ENCODE measurements around the gene GLIPR1L1. TPM values are rescaled to one million over a fixed set of nuclear protein-coding genes. Genes with fewer than 3 reads are reported as not detected.

Gene GLIPR1L1
- total RNA-seq, 4 donors from 2014 or later, result not detected

- Histone ChIP-seq H3K27me3 (no peaks in the 10 kb centered on the region), H3K4me1 (no peaks in the 10 kb centered on the region), H3K36me3 (no peaks in the 10 kb centered on the region), H3K4me3 (no peak overlapping the region), H3K9me3 (no peaks in the 10 kb centered on the region), H3K27ac (no peak overlapping the region)
- ATAC-seq, result no peak
- no peak for DNase-seq
- TF ChIP-seq POLR2A (IDR thresholded peaks at IDR 0.05), result no peak
- TF ChIP-seq CTCF (IDR thresholded peaks at IDR 0.05 in 4 of 5, conservative IDR thresholded peaks at IDR 0.05 in 1 of 5), result no peak
- in situ Hi-C loops (cut with MboI; ENCODE audit: low sequenced_read_pairs in 4 of 4), result no loop called here
- intact Hi-C loops (cut with DNase I; ENCODE audit: low total_unique reads), result no loop called here
Measured at GRCh38 chr12:75350413-75350812, 15.9 kb downstream of the GLIPR1L1 start.

- in situ Hi-C loops (cut with MboI; ENCODE audit: low sequenced_read_pairs in 4 of 4) (no loop called here), intact Hi-C loops (cut with DNase I; ENCODE audit: low total_unique reads) (no loop called here)
- Histone ChIP-seq H3K27me3 (no peaks in the 10 kb centered on the region), H3K4me3 (no peak overlapping the region), H3K36me3 (no peaks in the 10 kb centered on the region), H3K9me3 (no peaks in the 10 kb centered on the region), H3K4me1 (no peaks in the 10 kb centered on the region), H3K27ac (no peak overlapping the region)
- DNase-seq, result no peak
- ATAC-seq, result no peak
- TF ChIP-seq CTCF (IDR thresholded peaks at IDR 0.05 in 4 of 5, conservative IDR thresholded peaks at IDR 0.05 in 1 of 5) (no peak), POLR2A (IDR thresholded peaks at IDR 0.05) (no peak)
Measured at GRCh38 chr12:75354011-75354410, 19.5 kb downstream of the GLIPR1L1 start.

GRCh38 chr12:75360920-75361319, 26.4 kb downstream of the GLIPR1L1 start:
- no peaks in the 10 kb centered on the region for H3K36me3 ChIP-seq
- H3K9me3 ChIP-seq, result no peaks in the 10 kb centered on the region
- DNase-seq (no peak), ATAC-seq (no peak)
- in situ Hi-C loops (cut with MboI; ENCODE audit: low sequenced_read_pairs in 4 of 4) (no loop called here), intact Hi-C loops (cut with DNase I; ENCODE audit: low total_unique reads) (no loop called here)
- H3K4me1 ChIP-seq, result peaks cover 0 to 4% of the 10 kb centered on the region in 2 donors
- H3K27me3 ChIP-seq, result no peaks in the 10 kb centered on the region
- H3K27ac ChIP-seq, result no peak overlapping the region
- TF ChIP-seq CTCF (IDR thresholded peaks at IDR 0.05 in 4 of 5, conservative IDR thresholded peaks at IDR 0.05 in 1 of 5) (no peak), POLR2A (IDR thresholded peaks at IDR 0.05) (no peak)
- H3K4me3 ChIP-seq, result no peak overlapping the region

GRCh38 chr12:75361408-75361807, 26.9 kb downstream of the GLIPR1L1 start:
- no peak for DNase-seq
- H3K27me3 ChIP-seq, result no peaks in the 10 kb centered on the region
- intact Hi-C loops (cut with DNase I; ENCODE audit: low total_unique reads), result no loop called here
- no peak for ATAC-seq
- no peaks in the 10 kb centered on the region for H3K9me3 ChIP-seq
- peaks cover 0 to 4% of the 10 kb centered on the region in 2 donors for H3K4me1 ChIP-seq
- no peak overlapping the region for H3K4me3 ChIP-seq
- TF ChIP-seq POLR2A (IDR thresholded peaks at IDR 0.05) (no peak), CTCF (IDR thresholded peaks at IDR 0.05 in 4 of 5, conservative IDR thresholded peaks at IDR 0.05 in 1 of 5) (no peak)
- in situ Hi-C loops (cut with MboI; ENCODE audit: low sequenced_read_pairs in 4 of 4), result no loop called here
- H3K27ac ChIP-seq, result no peak overlapping the region
- H3K36me3 ChIP-seq, result no peaks in the 10 kb centered on the region

GRCh38 chr12:75364919-75365318, 30.4 kb downstream of the GLIPR1L1 start:
- Histone ChIP-seq H3K36me3 (no peaks in the 10 kb centered on the region), H3K9me3 (no peaks in the 10 kb centered on the region), H3K4me3 (no peak overlapping the region), H3K27ac (no peak overlapping the region), H3K4me1 (peaks cover 0 to 4% of the 10 kb centered on the region in 2 donors), H3K27me3 (no peaks in the 10 kb centered on the region)
- ATAC-seq (peak; percentile 78 to 97), DNase-seq (peak; percentile 12 to 32)
- in situ Hi-C loops (cut with MboI; ENCODE audit: low sequenced_read_pairs in 4 of 4) (no loop called here), intact Hi-C loops (cut with DNase I; ENCODE audit: low total_unique reads) (no loop called here)
- TF ChIP-seq CTCF (IDR thresholded peaks at IDR 0.05 in 4 of 5, conservative IDR thresholded peaks at IDR 0.05 in 1 of 5) (no peak), POLR2A (IDR thresholded peaks at IDR 0.05) (no peak)
